Measurements from ENCODE around the gene ATXN7L1.

DNA sequence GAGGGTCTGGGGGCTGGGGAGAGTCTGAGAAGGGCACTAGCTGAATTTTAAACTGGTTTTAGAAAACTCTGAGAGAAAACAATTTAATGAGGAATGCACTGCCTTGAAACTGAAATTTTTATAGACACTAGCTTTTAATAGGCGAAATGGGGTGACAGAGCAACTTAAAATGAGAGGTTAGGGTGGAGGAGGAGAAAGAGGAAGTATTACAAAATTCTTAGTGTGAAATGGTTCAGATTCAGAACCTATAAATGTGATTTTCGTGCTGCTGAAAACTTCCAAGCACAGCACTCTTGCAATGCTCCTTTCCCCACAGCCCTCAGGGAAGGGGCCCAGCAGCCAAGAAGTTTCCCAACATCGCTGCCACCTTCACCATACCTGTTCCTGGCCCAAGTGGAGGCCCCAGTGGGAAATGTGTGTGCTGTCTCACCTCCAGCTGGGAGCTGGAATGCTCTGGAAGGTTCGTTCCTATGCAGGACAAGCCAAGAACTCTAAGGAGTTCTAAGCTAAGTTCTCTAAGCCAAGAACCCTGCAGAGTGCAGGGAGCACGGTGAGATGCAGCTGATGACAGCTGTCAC, 60.0 kb downstream of the ATXN7L1 start:
- TF ChIP-seq POLR2A (IDR thresholded peaks at IDR 0.05) = no peak
- TF ChIP-seq, protein P1, sequence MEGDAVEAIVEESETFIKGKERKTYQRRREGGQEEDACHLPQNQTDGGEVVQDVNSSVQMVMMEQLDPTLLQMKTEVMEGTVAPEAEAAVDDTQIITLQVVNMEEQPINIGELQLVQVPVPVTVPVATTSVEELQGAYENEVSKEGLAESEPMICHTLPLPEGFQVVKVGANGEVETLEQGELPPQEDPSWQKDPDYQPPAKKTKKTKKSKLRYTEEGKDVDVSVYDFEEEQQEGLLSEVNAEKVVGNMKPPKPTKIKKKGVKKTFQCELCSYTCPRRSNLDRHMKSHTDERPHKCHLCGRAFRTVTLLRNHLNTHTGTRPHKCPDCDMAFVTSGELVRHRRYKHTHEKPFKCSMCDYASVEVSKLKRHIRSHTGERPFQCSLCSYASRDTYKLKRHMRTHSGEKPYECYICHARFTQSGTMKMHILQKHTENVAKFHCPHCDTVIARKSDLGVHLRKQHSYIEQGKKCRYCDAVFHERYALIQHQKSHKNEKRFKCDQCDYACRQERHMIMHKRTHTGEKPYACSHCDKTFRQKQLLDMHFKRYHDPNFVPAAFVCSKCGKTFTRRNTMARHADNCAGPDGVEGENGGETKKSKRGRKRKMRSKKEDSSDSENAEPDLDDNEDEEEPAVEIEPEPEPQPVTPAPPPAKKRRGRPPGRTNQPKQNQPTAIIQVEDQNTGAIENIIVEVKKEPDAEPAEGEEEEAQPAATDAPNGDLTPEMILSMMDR (IDR thresholded peaks at IDR 0.05) = no peak

Data from esophagus squamous epithelium (tissue), 4 donors.